A204.1 (cell line): ENCODE results near the gene SERPINB6.
"Not testable (repeated sequence)": the region's sequence is repeated elsewhere in the genome, so short reads cannot be mapped to it uniquely, and the experiment has no call there.

Experiments
- FAIRE-seq: peaks from 2 replicates; lab custom pipeline; 2012; peaks lifted over from hg19 to GRCh38; lab: Jason Lieb, UNC

SERPINB6 gene

GRCh38 chr6:2971420-2972218 is at the start of gene SERPINB6:
SERPINB6 (minus strand) TSS chr6:2971567; CDS start chr6:2959332, 12,235 bp downstream.
- peak; percentile 65 for FAIRE-seq

DNA sequence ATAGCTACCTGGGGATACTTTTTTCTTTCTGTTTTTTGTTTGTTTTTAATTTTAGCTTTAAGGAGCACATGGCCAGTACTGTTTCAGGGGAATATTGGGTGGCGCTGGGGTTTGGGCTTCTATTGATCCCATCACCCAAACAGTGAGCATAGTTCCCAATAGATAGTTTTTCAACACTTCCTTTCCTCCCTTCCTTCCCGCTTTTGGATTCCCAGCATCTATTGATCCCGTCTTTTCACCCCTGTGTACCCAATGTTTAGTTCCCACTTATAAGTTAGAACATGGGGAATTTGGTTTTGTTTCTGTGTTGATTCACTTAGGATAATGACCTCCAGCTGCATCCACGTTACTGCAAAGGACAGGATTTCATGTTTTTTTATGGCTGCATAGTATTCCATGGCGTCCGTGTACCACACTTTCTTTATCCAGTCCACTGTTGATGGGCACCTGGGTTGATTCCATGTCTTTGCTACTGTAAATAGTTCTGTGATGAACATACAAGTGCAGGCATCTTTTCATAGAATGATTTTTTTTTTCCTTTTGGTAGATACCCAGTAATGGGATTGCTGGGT is 48.5 kb upstream of the SERPINB6 start:
- FAIRE-seq = no peak

- FAIRE-seq = no peak
Observed at GRCh38 chr6:3019065-3019464, 47.7 kb upstream of the SERPINB6 start.

DNA sequence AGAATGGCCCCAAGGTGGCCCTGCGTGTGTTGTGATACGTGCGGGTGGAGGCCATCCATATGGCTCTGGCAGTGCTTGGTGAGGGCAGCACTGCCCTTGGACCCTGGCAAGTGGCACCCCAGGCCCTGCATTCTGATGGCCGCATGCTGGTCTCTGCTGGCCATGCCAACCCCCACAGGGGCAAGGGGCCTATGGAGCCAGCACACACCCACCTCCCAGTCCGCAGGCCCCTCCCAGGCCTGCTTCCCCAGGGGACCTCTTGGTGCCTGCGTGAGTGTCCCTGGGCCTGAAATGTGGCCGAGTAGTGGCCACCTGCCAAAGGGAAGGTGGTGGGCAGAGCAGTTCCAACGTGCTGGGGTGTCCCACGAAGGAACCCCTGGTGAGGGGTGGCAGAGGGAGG is 45.9 kb upstream of the SERPINB6 start:
- no peak for FAIRE-seq

DNA sequence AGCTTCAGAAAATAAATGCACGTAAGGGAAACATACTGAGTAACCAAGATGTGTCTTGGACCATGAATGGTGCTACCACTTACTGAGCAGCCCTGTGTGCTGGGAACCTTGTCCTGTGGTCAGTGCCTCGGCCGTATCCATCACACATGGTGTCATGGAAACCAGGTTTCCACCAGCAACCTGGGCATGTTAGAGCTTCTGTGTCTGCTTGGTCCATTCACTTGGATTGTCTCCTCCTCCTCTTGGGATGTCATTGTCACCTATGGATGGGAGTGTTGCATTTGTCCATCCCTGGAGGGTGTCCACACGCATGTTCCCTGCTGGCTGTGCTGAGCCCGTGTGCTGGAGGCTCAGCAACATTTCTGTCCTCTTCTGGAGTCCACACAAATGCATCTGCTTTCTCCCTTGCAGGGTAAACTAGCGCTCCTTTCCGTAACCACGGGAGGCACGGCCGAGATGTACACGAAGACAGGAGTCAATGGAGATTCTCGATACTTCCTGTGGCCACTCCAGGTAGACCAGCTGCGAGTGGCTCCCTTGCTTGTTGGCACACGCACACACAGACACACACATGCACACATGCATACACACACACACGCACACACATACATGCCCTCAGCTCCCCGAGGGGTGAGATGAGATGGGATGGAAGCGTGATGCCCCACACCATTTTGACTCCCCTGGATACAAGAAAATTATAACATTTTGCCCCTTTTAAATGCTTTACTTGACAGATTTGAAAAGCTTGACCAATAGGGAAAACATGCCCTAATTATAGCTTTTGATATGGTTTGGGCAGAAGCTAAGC is 45.3 kb upstream of the SERPINB6 start:
- FAIRE-seq = no peak

- FAIRE-seq = no peak
Observed at GRCh38 chr6:3015144-3015543, 43.8 kb upstream of the SERPINB6 start.

- FAIRE-seq = no peak
Observed at GRCh38 chr6:3014675-3015066, 43.3 kb upstream of the SERPINB6 start.

DNA sequence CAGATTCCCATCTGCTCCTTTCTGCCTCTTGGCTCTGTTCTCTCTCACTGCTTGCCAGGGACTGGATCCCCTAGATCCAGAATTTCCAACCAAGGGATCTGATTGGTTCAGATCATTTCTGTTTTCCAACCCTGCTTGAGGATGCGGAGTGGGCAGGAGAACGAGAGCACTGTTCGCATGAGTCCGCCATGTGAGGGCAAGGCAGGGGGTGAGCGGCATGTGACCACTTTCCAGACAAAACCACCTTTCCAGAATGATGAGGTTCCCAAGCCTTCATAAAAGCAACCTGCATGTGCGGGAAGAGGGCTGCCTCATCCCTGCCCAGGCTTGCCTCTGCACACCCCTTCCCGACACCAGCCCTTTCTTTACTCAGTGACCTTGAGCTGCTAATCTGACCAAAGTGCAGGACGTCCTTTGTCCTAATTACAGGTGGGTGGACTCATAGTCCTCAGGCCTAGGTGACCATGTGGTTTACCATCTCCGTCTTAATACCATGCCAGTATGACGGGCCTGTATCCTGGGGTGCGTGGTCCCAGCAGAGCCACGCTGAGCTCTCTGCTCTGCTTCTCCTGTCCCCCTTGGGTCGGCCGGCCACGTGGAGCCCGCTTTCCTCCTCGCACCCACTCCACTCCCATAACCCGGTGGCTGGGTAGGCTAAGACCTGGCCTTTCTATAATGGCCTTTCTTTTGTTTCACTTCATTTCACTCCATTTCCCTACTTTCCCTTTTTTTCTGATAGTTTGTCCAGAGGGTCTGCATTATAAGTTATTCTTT is 42.7 kb upstream of the SERPINB6 start:
- no peak for FAIRE-seq

- FAIRE-seq = no peak
Observed at GRCh38 chr6:3013486-3013885, 42.1 kb upstream of the SERPINB6 start.

- no peak for FAIRE-seq
Observed at GRCh38 chr6:3011592-3011991, 40.2 kb upstream of the SERPINB6 start.

DNA sequence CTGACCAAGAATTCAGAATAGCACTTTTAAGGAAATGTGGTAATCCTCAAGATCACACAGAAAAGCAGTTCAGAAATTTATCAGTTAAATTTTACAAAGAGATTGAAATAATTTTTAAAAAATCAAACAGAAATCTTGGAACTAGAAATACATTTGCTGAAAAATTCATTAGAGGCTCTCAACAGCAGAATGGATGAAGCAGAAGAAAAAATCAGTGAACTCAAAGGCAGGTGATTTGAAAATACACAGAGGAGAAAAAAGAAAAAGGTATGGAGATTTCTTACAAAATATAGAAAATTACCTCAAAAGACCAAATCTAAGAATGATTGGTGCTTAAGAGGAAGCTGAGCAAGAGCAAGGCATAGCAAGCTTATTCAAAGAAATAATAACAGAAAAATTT is 39.8 kb upstream of the SERPINB6 start:
- FAIRE-seq = no peak

GRCh38 chr6:3009930-3010329 is 38.6 kb upstream of the SERPINB6 start:
- FAIRE-seq = no peak

DNA sequence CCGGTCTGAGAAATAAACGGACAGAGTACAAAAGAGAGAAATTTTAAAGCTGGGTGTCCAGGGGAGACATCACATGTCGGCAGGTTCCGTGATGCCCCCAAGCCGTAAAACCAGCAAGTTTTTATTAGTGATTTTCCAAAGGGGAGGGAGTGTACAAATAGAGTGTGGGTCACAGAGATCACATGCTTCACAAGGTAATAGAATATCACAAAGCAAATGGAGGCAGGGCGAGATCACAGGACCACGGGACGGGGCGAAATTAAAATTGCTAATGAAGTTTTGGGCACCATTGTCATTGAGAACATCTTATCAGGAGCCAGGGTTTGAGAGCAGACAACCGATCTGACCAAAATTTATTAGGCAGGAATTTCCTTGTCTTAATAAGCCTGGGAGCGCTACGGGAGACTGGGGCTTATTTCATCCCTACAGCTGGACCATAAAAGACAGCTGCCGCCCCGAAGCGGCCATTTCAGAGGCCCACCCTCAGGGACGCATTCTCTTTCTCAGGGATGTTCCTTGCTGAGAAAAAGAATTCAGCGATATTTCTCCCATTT is 37.4 kb upstream of the SERPINB6 start:
- not testable (repeated sequence) for FAIRE-seq

- no peak for FAIRE-seq
Observed at GRCh38 chr6:3007571-3007970, 36.2 kb upstream of the SERPINB6 start.

DNA sequence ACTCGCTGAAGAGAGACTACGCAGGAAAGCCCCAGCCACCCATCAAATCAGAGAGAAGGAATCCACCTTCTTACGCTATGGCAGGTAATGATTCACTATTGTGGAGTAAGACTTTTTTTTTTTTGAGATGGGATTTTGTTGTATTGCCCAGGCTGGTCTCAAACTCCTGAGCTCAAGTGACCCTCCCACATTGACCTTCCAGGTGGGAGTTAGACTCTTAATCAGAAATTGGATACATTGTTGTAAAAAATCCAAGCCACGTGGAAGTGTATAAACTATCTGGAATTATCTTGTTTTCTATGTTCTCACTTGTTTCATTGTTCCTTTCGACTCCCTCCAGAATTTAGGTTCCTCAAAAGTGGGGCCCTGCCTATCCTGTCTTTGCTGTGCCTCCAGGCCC is 35.1 kb upstream of the SERPINB6 start:
- no peak for FAIRE-seq

- no peak for FAIRE-seq
Observed at GRCh38 chr6:3005874-3006273, 34.5 kb upstream of the SERPINB6 start.

DNA sequence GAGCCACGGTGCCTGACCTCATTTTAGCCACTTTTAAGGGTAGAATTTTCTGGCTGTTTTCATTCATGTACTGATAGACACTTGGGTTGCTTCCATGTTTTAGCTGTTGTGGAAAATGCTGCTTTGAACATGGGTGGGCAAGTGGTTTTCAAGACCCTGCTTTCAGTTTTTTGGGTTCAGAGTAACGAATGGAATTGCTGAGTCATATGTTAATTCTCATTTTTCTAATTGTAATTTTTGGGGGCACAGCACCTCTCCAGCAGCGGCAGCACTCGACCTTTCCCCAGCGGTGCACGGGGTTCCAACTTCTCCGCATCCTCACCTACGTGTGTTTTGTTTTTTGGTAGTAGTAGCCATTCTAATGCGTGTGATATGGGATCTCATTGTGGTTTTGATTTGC is 33.7 kb upstream of the SERPINB6 start:
- no peak for FAIRE-seq

DNA sequence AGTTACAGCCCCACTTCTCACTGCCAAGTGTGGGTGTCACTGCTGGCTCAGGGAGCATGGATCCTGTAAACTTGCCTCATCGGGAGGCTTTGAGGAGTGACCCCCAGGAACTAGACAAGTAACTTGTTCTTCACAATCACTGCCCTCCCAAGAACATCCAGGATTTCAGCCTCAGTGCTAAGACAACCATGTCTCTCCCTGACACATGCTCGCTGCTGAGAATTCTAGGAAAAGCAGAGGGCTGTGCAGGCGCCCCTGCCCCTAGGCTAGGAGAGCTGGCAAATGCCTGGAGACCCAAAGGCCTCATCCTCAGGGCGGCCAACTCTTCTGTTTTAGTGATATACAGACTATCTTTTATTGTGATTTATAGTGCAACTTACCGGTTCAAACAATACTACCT is 31.9 kb upstream of the SERPINB6 start:
- FAIRE-seq = not testable (repeated sequence)

- peak; percentile 91 for FAIRE-seq
Observed at GRCh38 chr6:3001773-3002293, 30.5 kb upstream of the SERPINB6 start.

DNA sequence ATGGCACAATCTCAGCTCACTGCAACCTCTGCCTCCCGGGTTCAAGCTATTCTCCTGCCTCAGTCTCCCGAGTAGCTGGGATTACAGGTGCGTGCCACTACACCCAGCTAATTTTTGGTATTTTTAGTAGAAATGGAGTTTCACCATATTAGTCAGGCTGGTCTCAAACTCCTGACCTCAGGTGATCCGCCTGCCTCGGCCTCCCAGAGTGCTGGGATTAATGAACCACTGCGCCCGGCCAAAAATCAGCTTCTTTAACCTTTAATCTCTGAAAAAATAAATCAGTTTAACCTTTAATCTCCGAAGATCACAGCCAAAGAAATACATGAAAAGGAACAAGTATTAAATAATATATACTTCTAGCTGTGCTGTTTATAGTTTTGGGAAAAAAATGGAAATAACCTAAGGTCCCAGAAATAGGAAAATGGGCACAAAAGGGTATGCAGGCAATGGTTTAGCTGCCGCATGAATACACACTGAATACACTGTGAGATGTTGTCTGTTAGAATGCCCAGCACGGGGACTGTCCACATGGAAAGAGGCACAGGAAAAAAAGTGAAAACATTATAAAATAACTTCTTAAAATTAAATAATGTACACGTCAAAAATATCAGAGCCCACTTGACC is 29.9 kb upstream of the SERPINB6 start:
- FAIRE-seq = no peak
